Measurements from ENCODE around the gene OGN.

OGN gene

GRCh38 chr9:92435263-92435662 lies 30.9 kb upstream of the OGN start:
- no peak overlapping the region for H3K4me3 ChIP-seq (replicated peaks; ENCODE audit: low read depth, low read length)
- TF ChIP-seq CTCF (IDR thresholded peaks at IDR 0.05; ENCODE audit: low read depth, low read length, missing control alignments), result no peak
- no peak for DNase-seq (ENCODE audit: extremely low read depth, low read depth)

GRCh38 chr9:92432972-92433548 lies 28.7 kb upstream of the OGN start:
- TF ChIP-seq CTCF (IDR thresholded peaks at IDR 0.05; ENCODE audit: low read depth, low read length, missing control alignments), result no peak
- DNase-seq (ENCODE audit: extremely low read depth, low read depth), result no peak

GRCh38 chr9:92432350-92432749 lies 28.0 kb upstream of the OGN start:
- no peak for DNase-seq (ENCODE audit: extremely low read depth, low read depth)
- no peak for TF ChIP-seq CTCF (IDR thresholded peaks at IDR 0.05; ENCODE audit: low read depth, low read length, missing control alignments)
- no peak overlapping the region for H3K4me3 ChIP-seq (replicated peaks; ENCODE audit: low read depth, low read length)

More at GRCh38 chr9:92432972-92433548, 28.7 kb upstream of the OGN start:
- H3K4me3 ChIP-seq (replicated peaks; ENCODE audit: low read depth, low read length), result no peak overlapping the region

GRCh38 chr9:92429836-92430235 lies 25.5 kb upstream of the OGN start:
- DNase-seq (ENCODE audit: extremely low read depth, low read depth), result no peak
- H3K4me3 ChIP-seq (replicated peaks; ENCODE audit: low read depth, low read length), result no peak overlapping the region
- TF ChIP-seq CTCF (IDR thresholded peaks at IDR 0.05; ENCODE audit: low read depth, low read length, missing control alignments), result no peak

GRCh38 chr9:92426501-92427145 lies 22.2 kb upstream of the OGN start:
- TF ChIP-seq CTCF (IDR thresholded peaks at IDR 0.05; ENCODE audit: low read depth, low read length, missing control alignments), result no peak
- no peak overlapping the region for H3K4me3 ChIP-seq (replicated peaks; ENCODE audit: low read depth, low read length)
- no peak for DNase-seq (ENCODE audit: extremely low read depth, low read depth)

- no peak for TF ChIP-seq CTCF (IDR thresholded peaks at IDR 0.05; ENCODE audit: low read depth, low read length, missing control alignments)
- no peak for DNase-seq (ENCODE audit: extremely low read depth, low read depth)
- no peak overlapping the region for H3K4me3 ChIP-seq (replicated peaks; ENCODE audit: low read depth, low read length)
Measured at GRCh38 chr9:92425474-92425873, 21.1 kb upstream of the OGN start.

Measured in HFF-Myc (cell line).